ENCODE data around the gene RUNX1. TPM values are rescaled to one million over a fixed set of nuclear protein-coding genes. Genes with fewer than 3 reads are reported as not detected.

RUNX1 gene
- polyA plus RNA-seq, 3 donors = 6.2 to 49.7 (median 8.7) TPM

GRCh38 chr21:35096959-35097358 lies 47.9 kb upstream of the RUNX1 start:
- intact Hi-C loops (cut with micrococcal nuclease) = no loop called here
- Mint-ChIP-seq H3K4me3 (no peak overlapping the region), H3K4me1 (no peaks in the 10 kb centered on the region), H3K36me3 (no peaks in the 10 kb centered on the region), H3K9me3 (peaks cover 0 to 6% (median 3%) of the 10 kb centered on the region in 7 donors), H3K27me3 (ENCODE audit: low read depth in 3 of 3) (no peaks in the 10 kb centered on the region), H3K27ac (no peak overlapping the region)
- no peak overlapping the region for H3K9ac ChIP-seq (ENCODE audit: insufficient read depth, low read length, poor library complexity, severe bottlenecking)
- H3K4me2 ChIP-seq (replicated peaks; ENCODE audit: extremely low read depth, low read length, poor library complexity, severe bottlenecking) = no peak overlapping the region
- no peaks in the 10 kb centered on the region for H3K9me3 ChIP-seq (replicated peaks in 1 of 2; ENCODE audit: control insufficient read depth in 1 of 2, insufficient read depth in 1 of 2, low read length in 2 of 2)
- no peaks in the 10 kb centered on the region for H3K36me3 ChIP-seq (replicated peaks in 1 of 2; ENCODE audit: control insufficient read depth in 1 of 2, insufficient read depth in 2 of 2, low read length in 2 of 2)
- no peak overlapping the region for H2AFZ ChIP-seq (ENCODE audit: insufficient read depth, low read depth, low read length, poor library complexity, severe bottlenecking)
- H3K27ac ChIP-seq (ENCODE audit: low read depth in 1 of 2, low read length in 2 of 2) = no peak overlapping the region
- H3K4me1 ChIP-seq (ENCODE audit: control insufficient read depth in 1 of 2, insufficient read depth in 2 of 2, low read length in 2 of 2) = peaks cover 5 to 6% of the 10 kb centered on the region in 2 donors
- no peak for DNase-seq
- no peaks in the 10 kb centered on the region for H3K79me2 ChIP-seq (ENCODE audit: insufficient read depth, low read length)
- no peaks in the 10 kb centered on the region for H4K20me1 ChIP-seq (ENCODE audit: insufficient read depth, low read length)
- H3K27me3 ChIP-seq (ENCODE audit: control insufficient read depth in 2 of 2, insufficient read depth in 2 of 2, low read length in 2 of 2) = no peaks in the 10 kb centered on the region
- no peak overlapping the region for H3K4me3 ChIP-seq (replicated peaks in 1 of 3; ENCODE audit: low read depth in 2 of 3, low read length in 3 of 3)
- no peak for TF ChIP-seq CTCF (IDR thresholded peaks at IDR 0.05)

GRCh38 chr21:35095859-35096291 lies 46.8 kb upstream of the RUNX1 start:
- no peak for TF ChIP-seq CTCF (IDR thresholded peaks at IDR 0.05)
- Mint-ChIP-seq H3K9me3 (peaks cover 0 to 6% (median 3%) of the 10 kb centered on the region in 7 donors), H3K4me3 (no peak overlapping the region), H3K4me1 (peaks cover 3% of the 10 kb centered on the region), H3K36me3 (no peaks in the 10 kb centered on the region), H3K27ac (no peak overlapping the region), H3K27me3 (ENCODE audit: low read depth in 3 of 3) (peaks cover 0 to 1% (median 0%) of the 10 kb centered on the region in 3 donors)
- H3K27me3 ChIP-seq (ENCODE audit: control insufficient read depth in 2 of 2, insufficient read depth in 2 of 2, low read length in 2 of 2) = no peaks in the 10 kb centered on the region
- H3K4me2 ChIP-seq (replicated peaks; ENCODE audit: extremely low read depth, low read length, poor library complexity, severe bottlenecking) = no peak overlapping the region
- no peak overlapping the region for H3K27ac ChIP-seq (ENCODE audit: low read depth in 1 of 2, low read length in 2 of 2)
- no peaks in the 10 kb centered on the region for H3K79me2 ChIP-seq (ENCODE audit: insufficient read depth, low read length)
- 100% methylated on average over 2 of the region's 2 CpGs for WGBS (ENCODE audit: insufficient coverage)
- H2AFZ ChIP-seq (ENCODE audit: insufficient read depth, low read depth, low read length, poor library complexity, severe bottlenecking) = no peak overlapping the region
- no peak for DNase-seq
- H3K9me3 ChIP-seq (replicated peaks in 1 of 2; ENCODE audit: control insufficient read depth in 1 of 2, insufficient read depth in 1 of 2, low read length in 2 of 2) = no peaks in the 10 kb centered on the region
- no peak overlapping the region for H3K4me3 ChIP-seq (replicated peaks in 1 of 3; ENCODE audit: low read depth in 2 of 3, low read length in 3 of 3)
- intact Hi-C loops (cut with micrococcal nuclease) = no loop called here
- no peak overlapping the region for H3K9ac ChIP-seq (ENCODE audit: insufficient read depth, low read length, poor library complexity, severe bottlenecking)
- H4K20me1 ChIP-seq (ENCODE audit: insufficient read depth, low read length) = no peaks in the 10 kb centered on the region
- no peaks in the 10 kb centered on the region for H3K36me3 ChIP-seq (replicated peaks in 1 of 2; ENCODE audit: control insufficient read depth in 1 of 2, insufficient read depth in 2 of 2, low read length in 2 of 2)
- H3K4me1 ChIP-seq (ENCODE audit: control insufficient read depth in 1 of 2, insufficient read depth in 2 of 2, low read length in 2 of 2) = no peaks in the 10 kb centered on the region
